NCI-H187 treated with DMSO at 0.1 percent for 48 hours (cell line): Measurements from ENCODE around the gene LNX1.

Experiments used
- DNase-seq: peaks from one replicate; lab custom pipeline; 2025; lab: John Stamatoyannopoulos, UW

LNX1 gene

DNA sequence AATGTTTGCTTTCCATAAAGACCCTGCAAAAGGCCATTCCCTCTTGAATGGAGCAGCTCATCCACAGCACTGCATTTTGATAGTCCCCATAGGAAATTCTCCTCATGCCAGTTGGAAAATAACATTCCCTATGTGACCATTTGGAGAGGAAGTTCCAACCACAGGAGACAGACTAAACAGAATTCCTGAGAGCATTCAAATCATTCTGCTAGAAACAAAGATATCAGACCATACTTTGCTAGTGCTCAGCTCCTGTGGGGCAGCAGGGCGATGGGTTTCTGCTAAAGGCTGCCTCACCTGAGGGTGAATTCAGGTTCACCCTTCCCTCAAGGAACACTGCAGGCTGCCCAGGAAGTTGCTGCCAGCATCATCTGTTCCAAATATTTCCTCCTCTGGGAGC, 58.8 kb downstream of the LNX1 start:
- DNase-seq: no peak

DNA sequence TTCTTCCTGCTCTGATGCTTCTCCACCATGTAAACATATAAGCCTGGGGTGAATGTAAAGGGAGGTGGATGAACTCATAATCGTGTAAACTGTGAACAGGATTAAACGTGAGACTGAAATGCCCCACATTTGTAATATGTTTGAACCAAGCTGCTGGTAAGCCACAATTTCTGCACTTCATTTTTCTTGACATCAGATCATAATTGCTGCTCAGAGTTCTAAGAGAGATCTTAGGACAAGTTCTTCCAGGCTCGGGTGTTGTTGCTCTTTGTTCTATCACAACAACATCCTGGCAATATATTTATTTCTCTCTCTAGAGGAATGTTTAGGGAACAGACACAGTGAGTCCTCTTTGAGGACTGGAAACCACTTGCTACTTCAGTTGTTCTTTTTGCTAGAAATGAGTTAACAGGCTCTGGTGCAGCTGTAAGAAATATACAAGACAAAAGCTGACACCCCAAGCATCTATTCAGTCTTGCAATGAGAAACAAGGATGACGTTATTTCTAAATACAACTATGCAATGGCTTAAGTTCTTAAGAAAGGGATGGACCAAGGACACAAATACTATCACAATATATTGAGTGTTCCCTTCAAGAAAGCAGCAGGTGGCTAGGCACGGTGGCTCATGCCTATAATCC, 59.6 kb downstream of the LNX1 start:
- no peak for DNase-seq

DNA sequence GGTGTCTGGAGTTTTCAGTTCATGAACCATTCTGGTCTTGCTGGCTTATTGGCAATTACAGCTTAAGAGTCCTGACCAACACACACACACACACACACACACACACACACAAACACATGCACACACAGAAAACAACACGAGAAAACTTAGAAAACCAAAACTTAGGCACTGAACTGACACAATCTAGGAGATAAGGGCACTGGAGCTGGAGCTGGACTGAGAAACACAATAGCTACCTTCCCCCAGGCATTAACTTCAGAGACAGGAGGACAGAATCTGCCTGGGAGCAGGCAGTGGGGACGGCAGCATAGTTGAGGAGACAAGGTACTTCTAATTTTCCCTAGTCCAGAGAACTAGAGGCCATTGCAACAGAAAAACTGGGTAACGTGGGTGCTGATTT, 62.3 kb downstream of the LNX1 start:
- DNase-seq: no peak

DNA sequence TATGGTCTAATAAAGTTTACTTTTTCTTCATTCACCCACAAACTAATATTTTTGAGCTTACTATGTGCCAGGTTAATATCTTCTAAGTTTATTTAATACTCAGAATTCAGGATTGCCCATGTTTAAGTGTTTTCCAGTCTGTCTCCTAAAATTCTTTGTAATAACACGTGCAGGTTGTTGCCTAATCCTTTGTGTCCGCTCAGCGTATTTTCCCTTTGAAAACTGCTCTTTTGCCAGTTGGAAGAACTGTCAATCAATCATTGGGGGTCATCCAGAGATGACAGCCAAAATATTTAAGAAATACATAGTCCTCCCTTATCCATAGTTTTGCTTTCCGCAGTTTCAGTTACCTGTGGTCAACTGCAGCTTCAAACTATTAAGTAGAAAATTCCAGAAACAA, 63.4 kb downstream of the LNX1 start:
- no peak for DNase-seq

DNA sequence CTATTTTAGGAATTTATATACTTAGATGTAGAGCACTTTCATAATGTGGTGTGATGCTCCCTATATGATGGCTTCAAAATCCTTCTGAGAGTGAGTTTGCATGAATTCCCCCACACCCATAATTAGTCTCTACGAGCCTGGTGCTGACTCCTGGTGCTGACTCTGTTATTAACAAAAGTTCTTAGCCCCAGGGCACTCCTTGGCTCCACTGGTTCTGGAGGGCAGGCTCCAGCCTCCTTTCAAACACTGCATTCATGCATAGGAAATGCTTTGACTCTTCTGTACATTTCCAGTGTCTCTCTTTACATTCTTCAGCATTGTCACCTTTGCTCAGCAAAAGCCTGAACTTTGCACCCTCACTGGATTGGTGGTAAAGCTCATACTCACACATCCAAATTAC, 64.0 kb downstream of the LNX1 start:
- no peak for DNase-seq

GRCh38 chr4:53522334-53522733, 69.0 kb downstream of the LNX1 start:
- no peak for DNase-seq

GRCh38 chr4:53520116-53520515, 71.2 kb downstream of the LNX1 start:
- DNase-seq: no peak

- no peak for DNase-seq
Observed at GRCh38 chr4:53518807-53519206, 72.5 kb downstream of the LNX1 start.

- no peak for DNase-seq
Observed at GRCh38 chr4:53515076-53515475, 76.2 kb downstream of the LNX1 start.

- DNase-seq: no peak
Observed at GRCh38 chr4:53514509-53514908, 76.8 kb downstream of the LNX1 start.

DNA sequence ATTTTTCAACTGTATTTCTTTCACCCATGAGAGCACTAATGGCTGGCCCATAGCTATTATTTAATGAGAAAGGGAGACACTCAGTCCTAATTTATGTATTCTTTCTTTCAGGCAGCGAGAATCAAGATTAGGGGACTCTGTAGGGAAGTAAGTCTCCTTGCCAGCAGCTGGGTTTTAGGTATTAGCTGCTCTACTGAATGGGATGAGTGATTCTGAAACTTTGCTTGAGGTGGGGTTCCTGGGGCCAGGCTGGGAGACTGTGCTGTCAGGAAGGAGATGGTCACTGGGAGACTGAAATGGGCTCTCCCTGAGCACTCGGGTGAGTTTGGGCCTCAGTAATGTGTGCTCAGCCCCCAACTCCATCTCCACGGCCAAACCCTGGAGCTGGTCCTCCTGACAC, 78.7 kb downstream of the LNX1 start:
- no peak for DNase-seq

GRCh38 chr4:53511014-53511413, 80.3 kb downstream of the LNX1 start:
- no peak for DNase-seq

DNA sequence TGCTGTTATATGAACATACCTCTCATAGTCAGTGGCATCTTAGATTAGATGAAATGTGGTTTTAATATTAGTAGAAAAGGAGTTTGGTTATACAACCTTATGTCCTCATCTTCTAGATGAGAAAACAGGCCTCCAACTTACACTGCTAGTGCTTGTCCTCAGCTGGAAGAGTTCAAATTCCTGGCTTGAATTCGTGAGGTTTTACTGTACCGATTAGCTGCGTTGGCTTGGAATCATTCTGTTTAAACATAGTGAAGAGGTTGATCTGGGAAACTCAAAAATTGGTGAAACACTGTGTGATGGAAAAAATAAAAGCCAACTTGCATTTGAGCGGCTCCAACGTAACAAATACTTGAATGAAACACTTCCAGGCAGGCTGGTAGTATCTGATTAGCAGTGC, 81.0 kb downstream of the LNX1 start:
- DNase-seq: no peak

GRCh38 chr4:53508446-53508845, 82.8 kb downstream of the LNX1 start:
- DNase-seq: no peak

DNA sequence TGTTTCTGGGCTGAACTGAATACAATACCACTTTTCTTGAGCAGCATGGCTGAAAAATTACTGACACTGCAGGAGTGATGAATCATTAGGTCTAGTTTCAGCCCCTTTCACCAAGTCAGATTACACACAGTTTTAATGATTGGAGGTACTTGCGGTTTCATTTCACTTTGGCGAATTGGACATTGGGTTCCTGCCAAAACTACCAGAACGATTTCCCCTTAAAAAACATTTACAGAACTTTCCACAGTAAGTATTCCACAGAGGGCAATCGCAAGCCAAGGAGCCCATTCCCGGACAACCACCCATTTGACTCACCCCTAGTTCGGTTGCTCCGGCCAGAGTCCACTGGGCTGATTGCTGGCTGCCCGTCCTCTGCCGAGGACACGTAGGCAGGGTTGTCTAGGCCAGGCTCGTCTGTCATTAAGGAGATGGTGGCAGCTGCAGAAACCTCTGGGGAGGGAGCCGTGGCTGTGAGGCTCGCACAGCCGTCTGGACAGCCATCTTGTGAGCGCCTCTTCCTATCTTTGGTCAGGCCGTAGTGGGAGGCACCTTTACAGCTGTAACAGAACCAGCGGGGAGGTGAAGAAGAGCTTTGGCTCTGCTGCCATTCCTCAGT, 83.5 kb downstream of the LNX1 start:
- DNase-seq: no peak

DNA sequence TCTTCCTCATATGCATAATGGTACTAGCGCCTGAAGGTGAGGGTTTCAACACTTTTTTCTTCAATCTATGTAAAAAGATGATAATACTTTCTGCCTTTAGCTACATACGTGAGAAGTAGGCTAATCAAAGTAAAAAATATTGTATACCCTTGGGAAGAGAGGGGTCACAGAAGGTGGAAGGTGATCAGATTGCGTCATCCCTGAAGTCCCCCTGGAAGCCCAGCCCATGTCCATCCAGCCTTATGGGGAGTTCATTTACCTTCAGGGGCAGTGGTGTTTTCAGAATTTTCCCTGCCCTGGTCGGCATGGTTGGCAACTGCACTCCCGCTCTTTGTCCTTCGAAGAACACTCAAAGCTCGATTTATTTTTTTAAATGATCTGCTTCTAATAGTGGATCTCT, 84.2 kb downstream of the LNX1 start:
- no peak for DNase-seq

GRCh38 chr4:53505947-53506346, 85.3 kb downstream of the LNX1 start:
- no peak for DNase-seq

GRCh38 chr4:53502094-53502493, 89.2 kb downstream of the LNX1 start:
- DNase-seq: no peak

- no peak for DNase-seq
Observed at GRCh38 chr4:53501561-53501960, 89.7 kb downstream of the LNX1 start.

- no peak for DNase-seq
Observed at GRCh38 chr4:53500546-53500945, 90.7 kb downstream of the LNX1 start.

GRCh38 chr4:53499791-53500190, 91.5 kb downstream of the LNX1 start:
- DNase-seq: no peak

DNA sequence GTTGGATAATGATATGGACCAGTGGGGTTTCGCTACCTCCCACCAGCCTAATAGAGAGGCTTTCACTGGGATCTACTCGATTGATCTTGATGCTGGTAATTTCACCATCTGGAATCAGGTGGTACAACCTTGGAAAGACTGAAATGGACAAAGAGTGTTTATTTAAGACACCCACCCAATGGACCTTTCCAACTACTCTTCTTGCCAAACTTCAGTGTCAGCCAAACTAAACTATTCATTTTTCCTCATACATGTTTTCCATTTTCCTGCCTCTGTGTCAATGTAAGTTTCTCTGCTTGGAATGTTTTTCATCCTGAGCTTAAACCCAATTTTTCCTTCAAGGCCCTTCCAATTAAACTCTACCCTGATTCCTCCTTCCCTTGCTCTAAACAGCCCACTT, 92.6 kb downstream of the LNX1 start:
- DNase-seq: no peak

DNA sequence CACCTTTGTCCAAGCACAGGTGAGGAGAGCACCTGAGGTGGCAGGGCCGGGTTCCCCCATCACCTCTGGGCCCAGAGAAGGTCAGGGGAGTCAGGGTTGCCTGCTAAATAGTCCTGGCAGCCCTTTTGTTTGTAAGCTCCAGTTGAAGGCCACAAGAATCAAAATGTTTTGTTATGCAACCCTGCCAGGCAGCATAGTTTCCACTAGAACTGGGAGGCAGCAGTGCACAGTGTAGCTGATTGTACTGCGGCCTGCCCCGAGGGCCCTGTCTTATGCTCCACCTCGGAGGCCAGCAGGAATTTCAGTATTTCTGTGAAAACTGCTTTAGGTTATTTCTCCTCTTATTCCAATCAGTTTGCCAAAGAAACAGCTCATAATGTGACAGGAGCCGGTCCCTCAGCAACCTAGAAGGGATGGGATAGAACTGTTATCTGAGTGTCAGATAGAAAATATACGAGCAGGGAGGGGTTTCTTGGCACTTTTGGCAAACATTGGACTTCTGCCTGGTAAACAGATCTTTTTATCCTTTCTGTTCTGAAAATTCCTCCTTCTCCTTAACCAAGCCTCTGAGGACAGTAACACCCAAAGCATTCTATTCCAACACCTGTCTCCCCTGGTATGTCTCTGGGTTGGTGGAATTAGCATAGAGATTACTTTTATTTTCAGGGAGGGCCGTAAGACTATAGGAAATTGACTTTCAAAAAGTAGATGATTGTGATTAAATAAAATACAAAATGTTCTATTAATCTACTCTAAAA, 93.6 kb downstream of the LNX1 start:
- DNase-seq: no peak

DNA sequence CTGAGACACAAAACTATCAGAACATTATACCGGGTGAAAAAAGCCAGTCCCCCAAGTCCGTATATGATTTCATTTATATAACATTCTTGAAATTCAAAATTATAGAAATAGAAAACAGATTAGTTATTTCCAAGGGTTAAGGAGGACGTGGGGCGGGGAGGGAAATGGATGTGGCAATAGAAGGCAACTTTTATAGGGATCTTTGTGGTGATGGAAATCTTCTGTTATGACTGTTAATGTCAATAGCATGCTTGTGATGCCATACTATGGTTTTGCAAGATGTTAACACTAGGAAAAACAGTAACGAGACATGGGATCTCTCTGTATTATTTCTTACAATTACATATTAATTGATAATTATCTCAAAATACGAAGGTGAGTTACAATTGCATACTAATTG, 96.4 kb downstream of the LNX1 start:
- no peak for DNase-seq
